Body of pancreas (tissue), 4 donors: ENCODE measurements around the gene C5orf63. TPM values are rescaled to one million over a fixed set of nuclear protein-coding genes. Genes with fewer than 3 reads are reported as not detected.
"Not testable (repeated sequence)": the region's sequence is repeated elsewhere in the genome, so short reads cannot be mapped to it uniquely, and the experiment has no call there.

Experiments
- ATAC-seq: fragments of 150-250 bp; one replicate; pipeline ENCODE4 v1.9.1; 2016
- DNase-seq, 4 donors: peaks; one replicate each; pipeline ENCODE4 v3.0.0-alpha.2; 2019
- H3K27ac ChIP-seq, 4 donors: fragments of 200-600 bp; sonication (generic); 1 replicate in 3 of 4; 2 replicates in 1 of 4; pipeline versions ENCODE4 v1.5.1 to v1.6.1; 2016 to 2019; ENCODE audit warnings: mild to moderate bottlenecking in 1 of 4, mixed read lengths in 1 of 4, moderate library complexity in 1 of 4
- H3K27me3 ChIP-seq, 2 donors: fragments of 200-600 bp; sonication (generic); one replicate each; pipeline ENCODE4 v1.6.0; 2016; ENCODE audit warnings: mild to moderate bottlenecking in 1 of 2
- H3K36me3 ChIP-seq, 2 donors: fragments of 200-600 bp; sonication (generic); replicated peaks in 1 of 2; 2 replicates each; pipeline ENCODE4 v1.5.1; 2016; ENCODE audit warnings: low read depth in 2 of 2; ENCODE audit not compliant: insufficient read depth in 1 of 2
- H3K4me1 ChIP-seq: fragments of 200-600 bp; sonication (generic); one replicate; pipeline ENCODE4 v1.6.0; 2016
- H3K4me3 ChIP-seq, 2 donors: fragments of 200-600 bp; sonication (generic); 1 replicate in 1 of 2; 2 replicates in 1 of 2; pipeline ENCODE4 v1.5.1; 2016 to 2019
- H3K9me3 ChIP-seq, 3 donors: fragments of 200-600 bp; sonication (generic); 1 replicate in 2 of 3; 2 replicates in 1 of 3; pipeline ENCODE4 v1.5.1; 2016
- CTCF ChIP-seq, 7 experiments: fragments of 450-650 bp in 4 of 7; fragments of 200-600 bp in 3 of 7; sonication (generic) in 3 of 7; IDR thresholded peaks; one replicate each; pipeline ENCODE4 v1.5.1; 2016 to 2019; ENCODE audit warnings: antibody characterized with exemption in 7 of 7
- POLR2A ChIP-seq, 3 donors: fragments of 450-650 bp; IDR thresholded peaks; one replicate each; pipeline ENCODE4 v1.6.1; 2016; ENCODE audit warnings: antibody characterized with exemption in 3 of 3, mild to moderate bottlenecking in 2 of 3
- WGBS, 2 donors: methylation state at CpG; one replicate each; pipeline ENCODE4 v1.1.5; 2017; 5-methylcytosine and 5-hydroxymethylcytosine counted together
- intact Hi-C: fragments of 100-400 bp; cut with DNase I; formaldehyde crosslinking; loops from one replicate; pipeline ENCODE4 v1.15.1; 2023
- total RNA-seq, 2 donors: library from RNA; depleted of rRNA; stranded (reverse); fragments of >200 nt; gene quantifications; one replicate each; pipeline ENCODE4 v1.1.0, GENCODE V29; 2016

The C5orf63 gene
- total RNA-seq, 2 donors from 2014 or later: 0.99 to 3.9 TPM

DNA sequence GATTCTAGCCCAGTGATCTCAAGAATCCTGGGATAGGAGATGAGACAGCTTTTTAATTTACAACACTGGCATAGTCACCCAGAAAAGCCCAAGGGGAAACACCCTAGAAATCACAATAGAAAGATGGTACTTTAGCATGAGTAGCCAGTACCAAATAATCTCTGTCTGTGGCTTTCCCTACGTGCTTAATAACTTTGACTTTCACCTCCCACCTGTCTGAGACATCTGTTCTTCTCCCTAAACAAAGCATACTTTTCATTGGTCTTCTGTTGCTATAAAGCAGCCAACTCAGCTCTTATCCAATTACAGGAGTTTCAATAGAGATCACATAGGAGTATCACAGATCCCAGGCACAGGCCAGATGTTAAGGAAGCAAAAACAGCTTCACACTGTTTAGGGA, 53.4 kb downstream of the C5orf63 start:
- no peaks in the 10 kb centered on the region for H3K27me3 ChIP-seq
- DNase-seq (no peak), ATAC-seq (no peak)
- no peak overlapping the region for H3K27ac ChIP-seq
- TF ChIP-seq POLR2A (IDR thresholded peaks at IDR 0.05): no peak
- no peak for TF ChIP-seq CTCF (IDR thresholded peaks at IDR 0.05)
- 47 to 53% methylated on average over 1 of the region's 1 CpG for WGBS, 2 donors
- intact Hi-C loops: no loop called here
- no peaks in the 10 kb centered on the region for H3K9me3 ChIP-seq
- H3K4me1 ChIP-seq: no peaks in the 10 kb centered on the region
- H3K4me3 ChIP-seq: no peak overlapping the region
- no peaks in the 10 kb centered on the region for H3K36me3 ChIP-seq

GRCh38 chr5:127016722-127017121, 56.6 kb downstream of the C5orf63 start:
- intact Hi-C loops, DNase-seq, ATAC-seq: not testable (repeated sequence)

DNA sequence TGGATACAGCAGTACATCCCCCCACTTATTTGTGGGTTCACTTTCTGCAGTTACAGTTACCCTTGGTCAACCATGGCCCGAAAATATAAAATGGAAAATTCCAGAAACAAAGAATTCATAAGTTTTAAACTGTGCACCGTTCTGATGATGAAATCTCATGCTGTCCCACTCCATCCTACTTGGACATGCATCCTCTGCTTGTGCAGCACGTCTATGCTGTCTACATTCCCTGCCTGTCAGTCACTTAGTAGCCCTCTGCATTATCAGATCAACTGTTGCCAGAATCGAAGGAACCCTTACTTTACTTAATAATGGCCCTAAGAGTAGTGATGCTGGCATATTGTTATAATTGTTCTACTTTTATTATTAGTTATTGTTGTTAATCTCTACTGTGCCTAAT, 57.6 kb downstream of the C5orf63 start:
- H3K4me1 ChIP-seq: no peaks in the 10 kb centered on the region
- intact Hi-C loops: no loop called here
- H3K36me3 ChIP-seq: no peaks in the 10 kb centered on the region
- WGBS, 2 donors: 53 to 58% methylated on average over 4 of the region's 4 CpGs
- H3K27ac ChIP-seq: no peak overlapping the region
- ATAC-seq (no peak), DNase-seq (no peak)
- H3K27me3 ChIP-seq: no peaks in the 10 kb centered on the region
- no peak for TF ChIP-seq POLR2A (IDR thresholded peaks at IDR 0.05)
- no peak for TF ChIP-seq CTCF (IDR thresholded peaks at IDR 0.05)
- H3K9me3 ChIP-seq: no peaks in the 10 kb centered on the region
- H3K4me3 ChIP-seq: no peak overlapping the region

More at GRCh38 chr5:127016722-127017121, 56.6 kb downstream of the C5orf63 start:
- not testable (repeated sequence) for H3K27ac ChIP-seq, H3K9me3 ChIP-seq, H3K4me3 ChIP-seq, H3K27me3 ChIP-seq, H3K4me1 ChIP-seq, H3K36me3 ChIP-seq
- 94 to 98% methylated on average over 4 of the region's 4 CpGs for WGBS, 2 donors

- H3K36me3 ChIP-seq: no peaks in the 10 kb centered on the region
- TF ChIP-seq POLR2A (IDR thresholded peaks at IDR 0.05) (no peak), CTCF (IDR thresholded peaks at IDR 0.05) (no peak)
- no peak for DNase-seq
- H3K27me3 ChIP-seq: no peaks in the 10 kb centered on the region
- no peak overlapping the region for H3K27ac ChIP-seq
- intact Hi-C loops: no loop called here
- H3K9me3 ChIP-seq: no peaks in the 10 kb centered on the region
- H3K4me3 ChIP-seq: no peak overlapping the region
- H3K4me1 ChIP-seq: no peaks in the 10 kb centered on the region
- 81 to 93% methylated on average over 1 of the region's 1 CpG for WGBS, 2 donors
- ATAC-seq: no peak
These were observed 58.7 kb downstream of the C5orf63 start for GRCh38 chr5:127014573-127014972.

GRCh38 chr5:127013407-127013806, 59.9 kb downstream of the C5orf63 start:
- DNase-seq (no peak), ATAC-seq (no peak)
- Histone ChIP-seq H3K36me3 (no peaks in the 10 kb centered on the region), H3K27ac (no peak overlapping the region), H3K9me3 (no peaks in the 10 kb centered on the region), H3K4me1 (no peaks in the 10 kb centered on the region), H3K4me3 (no peak overlapping the region), H3K27me3 (no peaks in the 10 kb centered on the region)
- TF ChIP-seq CTCF (IDR thresholded peaks at IDR 0.05) (no peak), POLR2A (IDR thresholded peaks at IDR 0.05) (no peak)
- 69 to 83% methylated on average over 2 of the region's 2 CpGs for WGBS, 2 donors
- intact Hi-C loops: no loop called here
